Stimulated activated CD4-positive, alpha-beta T cell treated with anti-CD3 and anti-CD28 coated beads, Interleukin-2, amount 100 ng/mL, for 24 hours (primary cell): ENCODE measurements around the gene SUGP2.
"Not testable (repeated sequence)": the region's sequence is repeated elsewhere in the genome, so short reads cannot be mapped to it uniquely, and the experiment has no call there.

Experiments used
- DNase-seq, 2 donors: peaks; one replicate each; pipeline ENCODE4 v3.0.0-alpha.2; 2020

Gene SUGP2

DNA sequence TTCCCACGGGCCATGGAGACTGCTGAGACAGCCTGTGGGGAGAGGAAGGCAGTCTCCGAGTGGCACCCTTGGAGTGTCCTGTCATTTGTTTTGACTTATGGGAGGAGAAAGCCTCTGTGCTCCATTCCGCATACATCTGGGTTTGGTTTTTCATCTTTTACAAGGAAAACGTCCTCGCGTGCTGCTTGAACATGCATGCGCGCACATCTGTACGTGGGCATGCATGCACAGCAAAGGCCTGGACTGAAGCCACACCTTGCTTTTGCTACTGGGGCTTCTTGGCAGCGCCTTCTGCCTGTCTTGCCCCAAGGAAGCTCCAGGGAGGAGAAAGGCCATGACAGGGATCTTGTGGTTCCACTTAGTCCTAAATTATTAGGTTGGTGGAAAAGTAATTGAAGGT, 44.0 kb downstream of the SUGP2 start:
- no peak for DNase-seq

DNA sequence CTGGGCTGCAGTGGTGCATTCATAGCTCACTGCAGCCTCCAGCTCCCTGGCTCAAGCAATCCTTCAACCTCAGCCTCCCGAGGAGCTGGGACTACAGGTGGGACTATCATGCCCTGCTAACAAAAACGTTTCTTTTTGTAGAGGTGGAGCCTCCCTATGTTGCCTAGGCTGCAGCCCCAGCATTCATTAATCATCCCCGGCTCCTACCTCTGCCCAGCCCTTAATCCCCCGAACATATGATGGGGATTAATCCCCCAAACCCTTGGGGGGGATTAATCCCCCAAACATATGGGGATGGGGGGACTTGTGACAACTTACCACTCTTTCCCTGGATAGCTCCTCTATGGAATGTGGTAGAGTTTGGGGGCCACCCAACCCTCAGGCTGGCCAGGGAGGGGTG, 45.9 kb downstream of the SUGP2 start:
- no peak for DNase-seq

DNA sequence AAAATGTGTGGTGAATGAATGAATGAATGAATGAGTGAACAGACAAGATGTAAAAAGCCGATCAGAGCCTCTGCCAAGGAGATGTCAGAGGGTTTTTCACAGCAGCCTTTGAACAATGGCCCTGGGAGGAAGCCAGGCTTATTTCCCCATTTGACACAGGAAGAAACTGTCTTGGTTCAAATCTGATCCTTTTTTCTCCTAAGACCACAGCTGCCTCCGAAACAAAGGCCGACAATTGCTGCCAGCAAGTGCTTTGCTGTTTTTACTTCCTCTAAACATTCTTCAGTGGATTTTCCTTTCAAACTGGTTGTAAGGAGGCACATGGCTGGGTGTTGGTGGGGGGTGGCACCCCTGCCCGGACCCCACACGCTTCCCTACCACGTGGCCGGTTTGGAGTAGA, 48.1 kb downstream of the SUGP2 start:
- DNase-seq, result no peak

DNA sequence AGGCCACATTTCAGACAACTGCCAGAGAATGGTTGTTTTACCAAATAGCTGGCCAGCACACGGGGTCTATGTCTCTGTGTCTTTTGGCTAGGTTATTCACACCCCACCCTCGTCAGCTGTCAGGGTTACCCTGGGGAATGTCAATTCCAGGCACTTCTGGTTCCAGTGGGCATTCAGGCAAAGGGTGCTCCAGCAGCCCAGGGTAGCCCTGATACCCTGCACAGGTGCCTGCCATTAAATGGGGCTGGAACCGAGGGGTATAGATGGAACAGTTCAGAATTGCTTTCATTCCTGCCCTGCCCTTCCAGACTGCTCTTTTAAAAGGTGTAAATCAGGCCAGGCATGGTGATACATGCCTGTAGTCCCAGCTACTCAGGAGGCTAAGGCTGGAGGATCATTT, 49.1 kb downstream of the SUGP2 start:
- no peak for DNase-seq

DNA sequence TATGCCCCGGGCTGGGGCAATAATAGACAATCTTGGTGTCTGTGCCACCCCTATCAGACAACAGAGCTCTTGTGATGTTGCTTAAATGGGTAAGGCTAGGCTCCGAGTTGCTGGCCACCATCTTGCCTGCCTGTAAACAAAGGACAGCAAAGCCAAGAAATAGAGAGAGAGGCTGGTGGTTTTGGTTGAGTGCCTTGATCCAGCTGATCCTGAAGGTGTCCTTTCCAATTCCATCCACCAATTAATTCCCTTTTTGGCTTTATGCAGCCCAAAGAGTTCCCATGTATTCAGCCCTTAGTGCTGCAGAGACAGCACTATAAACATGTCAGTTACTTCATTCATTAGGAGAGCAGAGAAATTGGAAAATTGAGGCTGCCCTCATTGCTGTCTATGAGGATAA, 50.6 kb downstream of the SUGP2 start:
- DNase-seq, result no peak

DNA sequence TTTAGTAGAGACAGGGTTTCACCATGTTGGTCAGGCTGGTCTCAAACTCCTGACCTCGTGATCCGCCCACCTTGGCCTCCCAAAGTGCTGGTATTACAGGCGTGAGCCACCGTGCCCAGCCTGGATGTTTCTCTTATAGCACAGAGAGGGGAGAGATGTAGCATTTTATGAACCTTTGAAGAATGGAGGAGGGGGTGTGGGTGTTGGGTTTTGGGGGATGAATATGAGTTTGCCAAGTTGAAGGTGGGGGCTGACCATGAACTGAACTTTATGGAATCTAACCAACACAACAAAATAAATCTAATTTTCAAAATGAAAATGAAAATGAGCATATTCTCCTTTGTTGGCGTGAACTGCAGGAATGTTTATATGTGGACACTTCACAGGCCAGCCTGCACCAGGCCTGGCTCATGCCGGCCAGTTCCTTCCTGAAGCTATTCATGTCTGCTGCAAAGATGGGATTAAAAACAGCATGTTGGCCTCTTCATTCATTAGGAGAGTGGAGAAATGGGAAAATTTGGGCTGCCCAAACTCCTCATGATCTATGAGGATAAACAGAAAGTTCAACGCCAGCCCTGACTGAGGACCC, 52.8 kb downstream of the SUGP2 start:
- no peak for DNase-seq

DNA sequence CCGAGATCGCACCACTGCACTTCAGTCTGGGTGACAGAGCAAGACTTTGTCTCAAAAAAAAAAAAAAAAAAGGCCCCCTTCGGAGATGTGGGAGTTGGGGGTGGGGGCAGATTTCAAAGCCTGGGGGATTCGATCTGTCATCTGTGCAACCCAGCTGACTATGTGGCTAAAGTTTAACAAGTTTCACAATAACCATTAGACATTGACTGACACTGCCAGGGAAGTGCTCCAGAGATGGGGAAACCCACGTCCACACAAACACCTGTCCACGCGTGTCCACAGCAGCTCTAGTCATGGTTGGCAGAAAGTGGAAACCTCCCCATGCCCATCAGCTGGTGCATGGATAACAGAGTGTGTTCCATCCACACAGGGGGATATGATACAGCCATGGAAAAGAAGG, 54.7 kb downstream of the SUGP2 start:
- DNase-seq, result no peak

DNA sequence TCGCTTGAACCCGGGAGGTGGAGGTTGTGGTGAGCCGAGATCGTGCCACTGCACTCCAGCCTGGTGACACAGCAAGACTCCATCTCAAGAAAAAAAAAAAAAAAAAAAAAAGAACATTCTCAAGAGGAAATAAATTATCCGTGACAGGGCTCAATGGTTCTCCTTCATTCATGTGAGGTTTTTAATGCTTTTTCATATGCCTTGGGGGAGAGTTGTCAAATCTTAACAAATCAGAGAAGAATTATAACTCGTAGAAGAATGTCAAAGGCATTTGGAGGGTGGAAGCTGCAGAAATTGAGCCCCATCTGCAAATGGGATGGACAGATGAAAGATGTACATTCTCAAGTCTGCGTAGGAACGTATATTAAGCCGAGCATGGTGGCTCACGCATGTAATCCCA, 57.4 kb downstream of the SUGP2 start:
- no peak for DNase-seq

DNA sequence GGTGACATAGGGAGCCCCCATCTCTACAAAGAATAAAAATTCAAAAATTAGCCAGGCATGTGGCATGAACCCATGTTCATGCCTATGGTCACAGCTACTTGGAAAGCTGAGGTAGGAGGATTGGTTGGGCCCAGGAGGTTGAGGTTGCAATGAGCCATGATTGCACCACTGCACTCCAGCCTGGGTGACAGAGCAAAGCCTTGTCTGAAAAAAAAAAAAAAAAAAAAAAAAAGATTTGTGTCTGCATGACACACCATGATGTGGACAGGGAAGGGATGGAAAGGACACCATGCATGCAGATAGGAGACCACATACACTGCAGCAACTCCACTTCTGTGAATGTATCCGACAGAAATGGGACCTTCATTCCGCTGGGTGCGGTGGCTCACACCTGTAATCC, 58.3 kb downstream of the SUGP2 start:
- no peak for DNase-seq

DNA sequence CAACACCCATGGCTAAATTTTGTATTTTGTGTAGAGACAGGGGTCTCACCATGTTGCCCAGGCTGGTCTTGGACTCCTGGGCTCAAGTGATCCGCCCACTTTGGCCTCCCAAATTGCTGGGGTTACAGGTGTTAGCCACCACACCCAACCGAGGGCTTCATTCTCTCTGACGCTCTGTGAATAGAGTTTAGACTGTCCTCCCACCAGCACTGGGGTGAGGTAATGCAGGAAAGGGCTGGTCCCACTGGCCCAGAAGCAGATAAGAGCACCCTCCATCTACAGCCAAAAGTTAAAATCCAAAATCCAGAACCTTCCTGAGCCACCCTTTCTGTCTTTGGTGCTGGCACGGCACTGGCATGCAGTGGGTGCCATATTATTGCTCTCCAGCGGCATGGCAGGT, 60.5 kb downstream of the SUGP2 start:
- no peak for DNase-seq

DNA sequence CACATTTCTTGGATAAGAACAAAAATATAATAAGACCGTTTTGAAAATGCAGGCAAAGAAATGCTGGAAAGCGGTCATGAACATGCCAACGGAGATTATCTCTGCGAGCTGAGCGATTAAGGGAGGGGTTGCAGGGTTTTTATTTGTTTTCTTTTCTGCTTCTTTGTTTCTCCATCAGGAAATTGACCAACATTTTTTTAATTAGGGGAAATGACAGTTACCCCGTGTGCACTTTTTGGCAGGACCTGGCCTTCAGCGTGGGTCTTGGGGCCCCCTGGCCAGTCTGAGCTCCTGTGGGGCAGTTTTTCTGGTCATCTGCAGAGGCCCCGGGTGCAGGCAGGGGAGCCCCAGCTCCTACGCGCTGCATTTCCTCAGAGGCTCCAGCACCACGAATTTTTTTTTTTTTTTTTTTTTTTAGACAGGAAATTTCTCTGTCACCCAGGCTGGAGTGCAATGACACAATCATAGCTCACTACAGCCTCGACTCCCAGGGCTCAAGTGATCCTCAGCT, 61.0 kb downstream of the SUGP2 start:
- no peak for DNase-seq

DNA sequence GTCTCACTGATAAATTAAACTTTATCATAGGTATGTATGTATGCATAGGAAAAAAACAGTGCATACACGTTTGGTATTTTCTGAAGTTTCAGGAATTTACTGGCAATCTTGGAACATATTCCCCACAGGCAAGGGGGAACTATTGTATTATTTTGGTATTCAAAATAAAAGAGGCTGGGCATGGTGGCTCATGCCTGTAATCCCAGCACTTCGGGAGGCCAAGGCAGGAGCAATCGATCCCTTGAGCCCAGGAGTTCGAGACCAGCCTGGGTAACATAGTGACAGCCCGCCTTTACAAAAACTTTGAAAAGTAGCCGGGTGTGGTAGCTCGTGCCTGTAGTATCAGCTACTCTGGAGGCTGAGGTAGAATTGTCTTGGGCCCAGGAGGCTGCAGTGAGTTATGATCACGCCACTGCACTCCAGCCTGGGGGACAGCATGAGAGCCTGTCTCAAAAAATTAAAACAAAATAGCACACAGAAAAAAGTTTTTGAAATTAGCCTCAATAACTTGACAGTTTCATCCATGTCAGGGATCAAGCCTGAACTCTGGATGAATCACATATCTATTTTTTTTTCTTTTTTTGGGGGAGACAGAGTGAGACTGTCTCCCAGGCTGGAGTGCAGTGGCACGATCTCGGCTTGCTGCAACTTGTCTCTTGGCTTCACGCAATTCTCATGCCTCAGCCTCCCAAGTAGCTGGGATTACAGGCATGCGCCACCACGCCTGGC, 63.2 kb downstream of the SUGP2 start:
- DNase-seq, result no peak

DNA sequence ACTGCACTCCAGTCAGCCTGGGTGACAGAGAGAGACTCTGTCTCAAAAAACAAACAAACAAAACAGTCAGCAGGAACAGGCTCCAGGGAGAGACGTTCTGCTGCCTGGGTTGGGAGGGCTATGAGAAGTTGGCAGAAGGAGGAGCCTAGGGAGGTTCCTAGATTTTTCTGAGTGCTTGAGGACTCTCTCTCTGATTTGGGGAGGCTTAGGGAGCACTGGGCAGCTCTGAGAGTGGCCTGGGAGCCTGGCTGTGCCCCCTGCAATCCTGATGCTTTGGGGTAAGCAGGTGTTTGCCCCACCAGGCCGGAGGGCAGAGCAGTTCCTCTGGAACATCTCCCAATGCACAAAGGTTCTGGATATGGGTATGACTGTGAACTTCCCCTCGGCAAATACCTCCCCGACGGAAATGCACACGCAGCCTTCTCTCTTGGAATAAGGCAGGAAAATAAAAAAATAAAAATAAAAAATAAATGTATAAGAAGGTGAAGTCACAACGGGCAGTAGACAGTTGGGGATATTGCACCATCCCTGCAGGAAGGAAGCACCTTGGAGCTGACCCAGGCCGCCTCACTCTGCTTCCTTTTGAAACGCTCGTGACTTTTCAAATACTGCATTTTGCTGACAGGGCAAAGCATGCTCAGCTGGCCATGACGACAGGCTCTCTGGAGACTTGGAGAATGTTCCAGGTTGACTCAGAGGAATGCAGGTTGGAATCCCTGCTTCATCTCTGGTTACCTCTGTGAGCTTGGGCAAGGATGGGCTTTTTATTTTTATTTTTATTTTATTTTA, 65.8 kb downstream of the SUGP2 start:
- no peak for DNase-seq

DNA sequence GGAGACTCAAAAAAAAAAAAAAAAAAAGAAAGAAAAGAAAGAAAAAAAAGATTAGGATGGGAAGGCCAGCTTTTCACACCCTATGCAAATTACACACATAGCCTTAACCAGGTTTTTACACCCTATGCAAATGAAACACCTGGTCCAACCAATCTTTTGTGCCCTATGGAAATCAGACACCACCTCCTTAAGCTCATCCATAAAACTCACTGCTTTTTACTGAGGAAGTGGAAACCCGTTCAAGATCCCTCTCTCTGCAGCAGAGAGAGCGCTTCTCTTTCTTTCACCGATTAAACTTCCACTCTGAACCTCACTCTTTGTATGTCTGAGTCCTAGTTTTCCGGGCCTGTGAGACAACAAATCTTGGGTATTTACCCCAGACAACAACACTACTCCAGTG, 67.0 kb downstream of the SUGP2 start:
- no peak for DNase-seq

DNA sequence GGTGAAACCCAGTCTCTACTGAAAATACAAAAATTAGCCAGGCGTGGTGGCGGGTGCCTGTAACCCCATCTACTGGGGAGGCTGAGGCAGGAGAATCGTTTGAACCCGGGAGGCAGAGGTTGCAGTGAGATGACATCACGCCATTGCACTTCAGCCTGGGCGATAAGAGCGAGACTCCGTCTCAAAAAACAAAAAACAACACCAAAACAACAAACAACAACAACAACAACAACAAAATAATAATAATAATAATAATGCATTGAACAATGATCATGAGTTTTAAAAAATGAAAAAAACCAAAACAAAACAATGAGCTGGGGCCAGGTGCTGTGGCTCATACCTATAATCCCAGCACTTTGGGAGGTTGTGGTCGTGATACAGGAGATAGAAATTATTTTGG, 69.2 kb downstream of the SUGP2 start:
- no peak for DNase-seq

DNA sequence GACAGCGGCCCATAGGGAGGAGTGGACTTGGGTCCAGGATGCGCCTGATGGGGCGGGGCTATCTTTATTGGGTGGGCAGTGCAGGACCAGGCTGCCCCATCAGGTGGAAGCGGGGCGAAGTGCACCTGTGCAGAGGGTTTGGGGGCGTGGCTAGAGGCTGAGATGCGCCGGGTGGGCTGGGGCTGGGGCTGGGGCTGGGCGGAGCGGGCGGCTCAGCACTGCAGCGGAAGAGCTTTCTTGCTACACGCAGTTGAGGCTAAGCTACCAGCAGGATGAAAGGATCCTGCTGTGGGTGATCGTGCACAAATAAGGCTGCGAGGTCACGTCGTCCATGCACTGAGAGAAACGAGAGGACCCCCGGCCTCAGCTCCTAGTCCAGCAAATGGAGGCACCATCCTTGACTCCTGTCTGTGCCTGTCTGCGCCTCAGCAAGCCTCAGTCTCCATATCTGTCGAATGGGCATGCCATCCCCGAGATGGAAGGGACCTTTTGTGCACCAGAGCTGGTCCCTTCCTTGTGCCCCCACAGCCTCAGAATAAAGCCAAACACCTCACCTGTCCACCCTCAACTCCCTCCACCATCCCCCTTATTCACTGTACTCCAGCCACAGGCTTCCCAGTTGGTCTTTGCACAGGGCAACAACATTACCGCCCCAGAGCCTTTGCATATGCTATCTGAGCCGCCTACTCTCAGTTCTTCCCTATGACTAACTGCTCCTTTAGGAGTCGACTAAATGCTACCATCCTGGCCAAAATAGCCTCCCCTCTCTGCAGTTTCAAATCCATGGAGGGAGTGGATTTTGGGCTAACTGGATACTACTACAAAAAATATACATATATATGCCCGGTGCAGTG, 71.3 kb downstream of the SUGP2 start:
- DNase-seq, result peak in 1 of 2 donors; percentile 20

DNA sequence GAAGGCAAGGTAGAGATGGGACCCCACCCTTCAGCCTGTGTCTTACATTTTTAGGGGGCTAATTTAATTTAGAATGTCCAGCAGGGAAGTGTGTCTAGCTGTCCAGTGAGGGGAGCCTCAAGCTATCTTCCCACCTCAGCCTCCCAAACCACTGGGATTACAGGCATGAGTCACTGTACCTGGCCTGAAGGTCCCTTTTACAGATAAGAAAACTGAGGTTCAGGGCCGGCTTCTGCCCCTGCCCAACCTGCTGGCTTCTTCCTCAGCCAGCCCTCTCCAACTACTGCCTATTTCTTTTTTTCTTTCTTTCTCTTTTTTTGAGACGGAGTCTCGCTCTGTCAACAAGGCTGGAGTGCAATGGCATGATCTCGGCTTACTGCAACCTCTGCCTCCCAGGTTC, 72.9 kb downstream of the SUGP2 start:
- no peak for DNase-seq

DNA sequence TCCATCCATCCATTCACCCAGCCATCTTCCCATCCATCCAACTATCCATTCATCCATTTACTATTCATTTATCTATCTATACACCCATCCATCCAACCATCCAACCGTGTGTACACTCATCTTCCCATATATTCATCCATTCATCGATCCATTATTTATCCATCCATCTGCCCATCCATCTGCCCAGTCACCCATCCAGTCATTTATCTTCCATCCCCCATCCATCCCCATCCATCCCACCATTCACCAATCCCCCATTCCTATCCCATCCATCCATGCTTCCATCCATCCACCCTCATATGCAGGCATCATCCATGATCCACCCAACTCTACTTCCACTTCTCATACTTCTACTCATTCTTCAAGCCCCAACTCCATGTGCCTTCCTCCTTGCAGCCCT, 78.3 kb downstream of the SUGP2 start:
- DNase-seq, result no peak

DNA sequence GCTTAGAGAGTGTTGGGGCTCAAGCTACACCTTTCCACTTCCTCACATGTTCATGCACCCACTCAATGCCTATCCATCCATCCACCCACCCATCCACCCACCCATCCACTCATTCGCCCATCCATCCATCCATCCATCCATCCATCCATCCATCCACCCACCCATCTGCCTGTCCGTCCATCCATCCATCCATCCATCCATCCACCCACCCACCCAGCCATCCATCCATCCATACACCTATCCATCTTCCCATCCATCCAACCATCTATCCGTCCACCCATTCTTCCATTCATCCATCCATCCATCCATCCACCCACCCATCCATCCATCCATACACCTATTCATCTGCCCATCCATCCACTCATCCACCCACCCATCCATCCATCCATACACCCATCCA, 79.2 kb downstream of the SUGP2 start:
- DNase-seq, result no peak

DNA sequence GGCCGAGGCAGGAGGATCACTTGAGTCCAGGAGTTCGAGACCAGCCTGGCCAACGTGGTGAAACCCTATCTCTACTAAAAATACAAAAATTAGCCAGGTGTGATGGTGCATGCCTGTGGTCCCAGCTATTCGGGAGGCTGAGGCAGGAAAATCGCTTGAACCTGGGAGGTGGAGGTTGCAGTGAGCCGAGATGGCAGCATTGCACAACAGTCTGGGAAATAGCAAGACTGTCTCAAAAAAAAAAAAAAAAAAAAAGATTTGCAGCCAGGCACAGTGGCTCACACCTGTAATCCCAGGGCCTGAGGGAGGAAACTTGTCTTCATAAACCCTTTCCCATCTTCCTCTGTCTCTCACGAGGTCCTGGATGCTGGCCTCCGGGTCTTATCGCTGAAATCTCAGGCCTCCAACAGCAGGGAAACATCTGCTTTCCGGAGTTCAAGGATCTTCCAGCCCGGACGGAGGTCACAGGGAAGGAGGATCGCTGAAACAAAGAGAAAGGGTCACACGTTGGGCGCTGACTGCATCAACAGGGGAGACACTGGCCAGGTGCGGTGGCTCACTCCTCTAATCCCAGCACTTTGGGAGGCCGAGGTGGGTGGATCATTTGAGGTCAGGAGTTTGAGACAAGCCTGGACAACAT, 80.8 kb downstream of the SUGP2 start:
- not testable (repeated sequence) for DNase-seq

DNA sequence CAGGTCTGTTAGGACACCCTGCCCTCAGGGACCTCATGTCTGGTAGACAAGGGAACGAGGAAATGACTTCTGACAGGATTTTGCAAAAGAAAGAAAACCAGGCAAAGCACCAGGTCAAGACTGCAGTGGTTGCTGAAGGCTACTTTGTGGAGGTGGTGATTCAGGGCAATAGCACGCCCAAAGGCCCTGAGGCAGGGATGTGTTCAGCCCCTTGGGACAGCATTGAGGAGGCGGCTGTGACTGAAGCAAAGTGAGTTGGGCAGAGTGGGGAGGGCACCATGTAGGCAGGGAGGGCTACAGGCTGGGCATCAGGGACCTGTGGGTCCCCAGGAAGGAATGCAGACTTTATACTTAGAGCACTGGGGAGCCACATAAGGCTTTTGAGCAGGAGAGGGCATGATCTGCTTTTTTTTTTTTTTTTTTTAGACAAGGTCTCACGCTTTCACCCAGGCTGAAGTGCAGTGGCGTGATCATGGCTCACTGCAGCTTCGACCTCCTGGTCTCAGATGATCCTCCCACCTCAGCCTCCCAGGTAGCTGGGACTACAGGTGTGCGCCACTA, 81.5 kb downstream of the SUGP2 start:
- DNase-seq, result no peak

DNA sequence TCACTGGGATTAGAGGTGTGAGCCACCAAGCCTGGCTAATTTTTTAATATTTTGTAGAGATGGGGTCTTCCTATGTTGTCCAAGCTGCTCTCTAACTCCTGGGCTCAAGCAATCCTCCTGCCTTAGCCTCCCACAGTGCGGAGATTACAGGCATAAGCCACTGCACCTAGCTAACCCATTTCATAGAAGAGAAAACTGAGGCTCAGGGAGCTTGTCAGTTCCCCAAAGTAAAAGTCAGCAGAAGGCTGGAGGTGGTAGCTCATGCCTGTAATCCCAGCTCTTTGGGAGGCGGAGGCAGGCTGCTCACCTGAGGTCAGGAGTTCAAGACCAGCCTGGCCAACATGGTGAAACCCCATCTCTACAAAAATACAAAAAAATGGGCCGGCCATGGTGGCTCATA, 83.5 kb downstream of the SUGP2 start:
- DNase-seq, result no peak
